HCT116 (cell line): ENCODE results near the gene SOX6. TPM values are rescaled to one million over a fixed set of nuclear protein-coding genes. Genes with fewer than 3 reads are reported as not detected.

Experiments
- ATAC-seq: fragments of 200-7000 bp; cut with Tn5 transposase; 2 replicates; pipeline ENCODE4 v1.9.1; 2020; ENCODE audit warnings: mild to moderate bottlenecking, moderate library complexity
- BruUV-seq: library from RNA; stranded (reverse); fragments of 400-500 nt; replicated peaks from 2 replicates; lab custom pipeline; 2021; lab: Mats Ljungman, UMichigan
- CTCF ChIA-PET: fragments of 300-600 bp; sonication (Branson Sonifier 250); formaldehyde crosslinking; loops from one replicate; lab custom pipeline; 2021; ENCODE audit warnings: antibody characterized with exemption; lab: Charles Lee
- POLR2A ChIA-PET: fragments of 300-600, 350-600 bp; sonication (Branson Sonifier 250); formaldehyde crosslinking; loops from one replicate; lab custom pipeline; 2021; ENCODE audit warnings: antibody characterized with exemption; lab: Charles Lee
- RAD21 ChIA-PET, 2 experiments: fragments of 300-600 bp; sonication (Branson Sonifier 250); formaldehyde crosslinking; loops; one replicate each; lab custom pipeline; 2023; ENCODE audit warnings: low total read pairs in 2 of 2; ENCODE audit not compliant: uncharacterized antibody in 2 of 2, unreplicated experiment in 2 of 2, low non-redundant PET in 1 of 2; lab: Charles Lee
- DNase-seq: peaks from one replicate; pipeline ENCODE4 v3.0.0-alpha.2; 2010; ENCODE audit warnings: low read depth, low spot score
- H2AFZ ChIP-seq: fragments of 200-600 bp; shearing (Covaris generic), sonication (generic); 2 replicates; pipeline ENCODE4 v1.6.1; 2017; ENCODE audit warnings: low read depth, mixed run types, mixed read lengths, antibody characterized with exemption, low read length; ENCODE audit not compliant: poor library complexity, severe bottlenecking
- H3K27ac ChIP-seq: 2 replicates; pipeline ENCODE4 v1.5.1; 2012; ENCODE audit warnings: low read depth, low read length
- H3K27me3 ChIP-seq: fragments of 200-600 bp; sonication (generic); 2 replicates; pipeline ENCODE4 v1.6.1; 2016; ENCODE audit warnings: mixed run types, low read length, mixed read lengths; ENCODE audit not compliant: insufficient read depth
- H3K36me3 ChIP-seq, 2 experiments: fragments of 200-500 bp in 1 of 2; fragments of 200-600 bp in 1 of 2; sonication (Bioruptor generic) in 1 of 2; sonication (generic) in 1 of 2; 2 replicates each; pipeline versions ENCODE4 v1.5.1 to v1.6.1; 2014 to 2016; ENCODE audit warnings: low read length in 2 of 2, inconsistent platforms in 1 of 2, mixed read lengths in 1 of 2, mixed run types in 1 of 2; ENCODE audit not compliant: insufficient read depth in 2 of 2, control insufficient read depth in 1 of 2
- H3K4me1 ChIP-seq, 2 experiments: fragments of 200-600 bp in 1 of 2; sonication (generic) in 1 of 2; 2 replicates each; pipeline versions ENCODE4 v1.5.1 to v1.6.1; 2012 to 2017; ENCODE audit warnings: low read length in 2 of 2, inconsistent platforms in 1 of 2, mild to moderate bottlenecking in 1 of 2, mixed read lengths in 1 of 2, mixed run types in 1 of 2, moderate library complexity in 1 of 2; ENCODE audit not compliant: insufficient read depth in 2 of 2, control insufficient read depth in 1 of 2
- H3K4me2 ChIP-seq: fragments of 200-600 bp; sonication (generic); 2 replicates; pipeline ENCODE4 v1.6.1; 2017; ENCODE audit warnings: mixed run types, low read length, mixed read lengths
- H3K4me3 ChIP-seq, 2 experiments: fragments of 200-600 bp in 1 of 2; sonication (generic) in 1 of 2; replicated peaks in 1 of 2; 2 replicates each; pipeline ENCODE4 v1.5.1; 2011 to 2016; ENCODE audit warnings: low read length in 2 of 2, control low read depth in 1 of 2, low read depth in 1 of 2, mild to moderate bottlenecking in 1 of 2, mixed read lengths in 1 of 2, mixed run types in 1 of 2
- H3K79me2 ChIP-seq: fragments of 200-600 bp; sonication (generic); 2 replicates; pipeline ENCODE4 v1.6.1; 2017; ENCODE audit warnings: mild to moderate bottlenecking, mixed run types, low read length, moderate library complexity, mixed read lengths; ENCODE audit not compliant: insufficient read depth
- H3K9ac ChIP-seq: fragments of 200-600 bp; sonication (generic); 2 replicates; pipeline ENCODE4 v1.6.1; 2016; ENCODE audit warnings: low read length, mixed read lengths
- H3K9me2 ChIP-seq: fragments of 200-600 bp; sonication (generic), shearing (Covaris generic); 2 replicates; pipeline ENCODE4 v1.6.1; 2017; ENCODE audit warnings: mixed run types, mild to moderate bottlenecking, moderate library complexity; ENCODE audit not compliant: insufficient read depth
- H3K9me3 ChIP-seq, 2 experiments: fragments of 200-500 bp in 1 of 2; fragments of 200-600 bp in 1 of 2; sonication (Bioruptor generic) in 1 of 2; sonication (generic) in 1 of 2; 2 replicates each; pipeline ENCODE4 v1.6.1; 2014 to 2017; ENCODE audit warnings: low read length in 2 of 2, mixed read lengths in 2 of 2, inconsistent platforms in 1 of 2, low read depth in 1 of 2, mild to moderate bottlenecking in 1 of 2, mixed run types in 1 of 2, moderate library complexity in 1 of 2; ENCODE audit not compliant: control insufficient read depth in 1 of 2, insufficient read depth in 1 of 2
- H4K20me1 ChIP-seq: fragments of 200-600 bp; sonication (generic), shearing (Covaris generic); 2 replicates; pipeline ENCODE4 v1.6.1; 2017; ENCODE audit warnings: mixed run types, mild to moderate bottlenecking, moderate library complexity; ENCODE audit not compliant: insufficient read depth
- ATF3 ChIP-seq: IDR thresholded peaks from 2 replicates; pipeline ENCODE4 v1.6.1; 2012
- CBX3 ChIP-seq: IDR thresholded peaks from 2 replicates; pipeline ENCODE4 v1.6.1; 2012; ENCODE audit warnings: low read depth
- CEBPB ChIP-seq: IDR thresholded peaks from 2 replicates; pipeline ENCODE4 v1.6.1; 2012; ENCODE audit warnings: low read depth
- CTCF ChIP-seq, 3 experiments: fragments of 200-600 bp in 1 of 3; sonication (generic) in 1 of 3; IDR thresholded peaks in 2 of 3; conservative IDR thresholded peaks in 1 of 3; 2 replicates each; pipeline ENCODE4 v1.5.1; 2012 to 2017; ENCODE audit warnings: low read depth in 2 of 3, low read length in 2 of 3, antibody characterized with exemption in 1 of 3, borderline replicate concordance in 1 of 3, control low read depth in 1 of 3, mild to moderate bottlenecking in 1 of 3, mixed read lengths in 1 of 3, mixed run types in 1 of 3, moderate library complexity in 1 of 3; ENCODE audit not compliant: insufficient read depth in 1 of 3
- EGR1 ChIP-seq: IDR thresholded peaks from 2 replicates; pipeline ENCODE4 v1.6.1; 2012; ENCODE audit warnings: low read depth
- ELF1 ChIP-seq: IDR thresholded peaks from 2 replicates; pipeline ENCODE4 v1.6.1; 2012; ENCODE audit warnings: low read depth, borderline replicate concordance
- EZH2 ChIP-seq: fragments of 200-600 bp; sonication (generic); IDR thresholded peaks from 2 replicates; pipeline ENCODE4 v1.6.1; 2017; ENCODE audit warnings: antibody characterized with exemption, mixed run types
- EZH2phosphoT487 ChIP-seq: fragments of 200-600 bp; IDR thresholded peaks from 2 replicates; pipeline ENCODE4 v1.6.1; 2018; ENCODE audit warnings: antibody characterized with exemption, borderline replicate concordance
- FOSL1 ChIP-seq: IDR thresholded peaks from 2 replicates; pipeline ENCODE4 v1.6.1; 2012; ENCODE audit warnings: low read depth
- POLR2A ChIP-seq: IDR thresholded peaks from 2 replicates; pipeline ENCODE4 v1.7.0; 2011; ENCODE audit warnings: borderline replicate concordance; ENCODE audit not compliant: insufficient read depth, insufficient read length; ENCODE audit errors: extremely low read depth
- POLR2AphosphoS5 ChIP-seq: IDR thresholded peaks from 2 replicates; pipeline ENCODE4 v1.6.1; 2011; ENCODE audit warnings: mild to moderate bottlenecking, low read depth, low read length, moderate library complexity
- REST ChIP-seq: IDR thresholded peaks from 2 replicates; pipeline ENCODE4 v1.6.1; 2012; ENCODE audit warnings: low read depth
- SIN3A ChIP-seq: IDR thresholded peaks from 2 replicates; pipeline ENCODE4 v1.6.1; 2012; ENCODE audit warnings: low read depth
- SP1 ChIP-seq: IDR thresholded peaks from 2 replicates; pipeline ENCODE4 v1.6.1; 2012; ENCODE audit warnings: low read depth
- TCF7L2 ChIP-seq: IDR thresholded peaks from 2 replicates; pipeline ENCODE4 v1.7.0; 2011; ENCODE audit warnings: borderline replicate concordance, inconsistent platforms; ENCODE audit not compliant: insufficient read depth, insufficient read length; ENCODE audit errors: extremely low read depth
- YY1 ChIP-seq: IDR thresholded peaks from 2 replicates; pipeline ENCODE4 v1.6.1; 2011; ENCODE audit warnings: low read length, low read depth, moderate library complexity, mild to moderate bottlenecking; ENCODE audit not compliant: insufficient replicate concordance; ENCODE audit errors: extremely low read depth
- ZBTB33 ChIP-seq: IDR thresholded peaks from 2 replicates; pipeline ENCODE4 v1.6.1; 2011; ENCODE audit warnings: mild to moderate bottlenecking, low read length, moderate library complexity; ENCODE audit not compliant: insufficient replicate concordance; ENCODE audit errors: extremely low read depth
- ZNF274 ChIP-seq: fragments of 200-500 bp; sonication (Bioruptor generic); IDR thresholded peaks from 2 replicates; pipeline ENCODE4 v1.6.1; 2014; ENCODE audit warnings: mild to moderate bottlenecking, low read depth, low read length, inconsistent platforms
- intact Hi-C: fragments of 100-400 bp; cut with micrococcal nuclease; formaldehyde crosslinking; loops from 2 replicates; pipeline ENCODE4 v1.10.0; 2022
- total RNA-seq: library from RNA; stranded (reverse); gene quantifications from one replicate; pipeline ENCODE4 v1.2.1, GENCODE V29; 2021; ENCODE audit not compliant: unreplicated experiment

SOX6 gene
- total RNA-seq, 1 experiment from 2014 or later = 0.81 TPM

GRCh38 chr11:16289541-16289940 is 66.8 kb downstream of the SOX6 start (continued):
- no peak for TF ChIP-seq CTCF (IDR thresholded peaks at IDR 0.05 in 2 of 3, conservative IDR thresholded peaks at IDR 0.05 in 1 of 3; ENCODE audit: borderline replicate concordance in 1 of 3, insufficient read depth in 1 of 3, low read depth in 2 of 3, low read length in 2 of 3)

- H3K27ac ChIP-seq = no peak overlapping the region
- H3K36me3 ChIP-seq = no peaks in the 10 kb centered on the region
- no peaks in the 10 kb centered on the region for H3K9me3 ChIP-seq
- H4K20me1 ChIP-seq = no peaks in the 10 kb centered on the region; the same call in 1 of the 2 replicates
- BruUV-seq = no TSS peak
- POLR2A ChIA-PET = no interaction called here
- no peaks in the 10 kb centered on the region for H3K9me2 ChIP-seq
- RAD21 ChIA-PET = no interaction called here
- no peaks in the 10 kb centered on the region for H3K79me2 ChIP-seq
- H3K4me2 ChIP-seq = no peak overlapping the region
- intact Hi-C loops = no loop called here
- no peak overlapping the region for H3K9ac ChIP-seq
- CTCF ChIA-PET = no interaction called here
- H3K4me3 ChIP-seq = no peak overlapping the region
- H3K27me3 ChIP-seq = peaks cover 12% of the 10 kb centered on the region; the same call in 1 of the 2 replicates
- DNase-seq (no peak), ATAC-seq (no peak)
- H3K4me1 ChIP-seq = no peaks in the 10 kb centered on the region
- no peak overlapping the region for H2AFZ ChIP-seq
- TF ChIP-seq FOSL1 (no peak), TCF7L2 (no peak), POLR2A (no peak), ATF3 (no peak), REST (no peak), ELF1 (no peak), SP1 (no peak), YY1 (no peak), POLR2AphosphoS5 (no peak), ZBTB33 (no peak), ZNF274 (no peak), CEBPB (no peak), EGR1 (no peak), CBX3 (no peak), EZH2phosphoT487 (no peak), EZH2 (no peak), SIN3A (no peak)
These were observed 68.6 kb downstream of the SOX6 start for GRCh38 chr11:16287630-16288280.
